Urinary bladder (tissue), 4 donors: ENCODE data around the gene ZNF492. TPM values are rescaled to one million over a fixed set of nuclear protein-coding genes. Genes with fewer than 3 reads are reported as not detected.
"Not testable (repeated sequence)": the region's sequence is repeated elsewhere in the genome, so short reads cannot be mapped to it uniquely, and the experiment has no call there.

ENCODE experiments used
- DNase-seq: peaks from one replicate; pipeline ENCODE4 v3.0.0-alpha.2; 2015; ENCODE audit errors: extremely low spot score
- H3K27ac ChIP-seq: one replicate; pipeline ENCODE4 v1.5.1; 2013; ENCODE audit warnings: low read depth, mild to moderate bottlenecking, moderate library complexity
- H3K36me3 ChIP-seq: one replicate; pipeline ENCODE4 v1.6.1; 2013; ENCODE audit warnings: mild to moderate bottlenecking, moderate library complexity; ENCODE audit not compliant: insufficient read depth
- H3K4me1 ChIP-seq: one replicate; pipeline ENCODE4 v1.6.1; 2013; ENCODE audit warnings: mild to moderate bottlenecking, moderate library complexity; ENCODE audit not compliant: insufficient read depth
- H3K4me3 ChIP-seq: one replicate; pipeline ENCODE4 v1.5.1; 2013; ENCODE audit warnings: low read depth, low read length
- WGBS: extraction: QIAGEN DNeasy Blood & Tissue Kit; methylation state at CpG from one replicate; pipeline ENCODE4 v1.1.7; 2013; 5-methylcytosine and 5-hydroxymethylcytosine counted together
- polyA plus RNA-seq: library from polyadenylated mRNA; stranded (reverse); fragments of 200-250 nt; gene quantifications from one replicate; pipeline ENCODE4 v1.2.3, GENCODE V29; 2013
- total RNA-seq: library from RNA; depleted of rRNA; stranded (reverse); fragments of >200 nt; gene quantifications from one replicate; pipeline ENCODE4 v1.2.3, GENCODE V29; 2014
- donor health status: healthy with polysubstance abuse.
- donor health status: healthy.

The ZNF492 gene
- total and polyA plus RNA-seq, 2 donors = 0.23 to 4.1 TPM

- H3K4me1 ChIP-seq = no peaks in the 10 kb centered on the region
- no peak for DNase-seq
- no peak overlapping the region for H3K27ac ChIP-seq
- H3K4me3 ChIP-seq = no peak overlapping the region
- no peaks in the 10 kb centered on the region for H3K36me3 ChIP-seq
- 74% methylated on average over 18 of the region's 18 CpGs for whole genome bisulfite sequencing
These were observed 26.3 kb upstream of the ZNF492 start for GRCh38 chr19:22607653-22608430.

- no peak for DNase-seq
- 79% methylated on average over 7 of the region's 7 CpGs for WGBS
- no peaks in the 10 kb centered on the region for H3K36me3 ChIP-seq
- H3K4me3 ChIP-seq = no peak overlapping the region
- H3K27ac ChIP-seq = no peak overlapping the region
- H3K4me1 ChIP-seq = no peaks in the 10 kb centered on the region
These were observed 25.7 kb upstream of the ZNF492 start for GRCh38 chr19:22608441-22608840.

GRCh38 chr19:22609630-22610029, 24.5 kb upstream of the ZNF492 start:
- no peaks in the 10 kb centered on the region for H3K4me1 ChIP-seq
- H3K4me3 ChIP-seq = no peak overlapping the region
- no peaks in the 10 kb centered on the region for H3K36me3 ChIP-seq
- no peak overlapping the region for H3K27ac ChIP-seq
- WGBS = 71% methylated on average over 4 of the region's 4 CpGs
- no peak for DNase-seq

GRCh38 chr19:22610121-22610520, 24.0 kb upstream of the ZNF492 start:
- Histone ChIP-seq H3K27ac (no peak overlapping the region), H3K36me3 (no peaks in the 10 kb centered on the region), H3K4me3 (no peak overlapping the region), H3K4me1 (no peaks in the 10 kb centered on the region)
- WGBS = 74% methylated on average over 2 of the region's 2 CpGs
- no peak for DNase-seq

- no peak overlapping the region for H3K4me3 ChIP-seq
- no peak for DNase-seq
- H3K36me3 ChIP-seq = no peaks in the 10 kb centered on the region
- WGBS = 51% methylated on average over 1 of the region's 1 CpG
- no peaks in the 10 kb centered on the region for H3K4me1 ChIP-seq
- no peak overlapping the region for H3K27ac ChIP-seq
These were observed 21.8 kb upstream of the ZNF492 start for GRCh38 chr19:22612316-22612715.

GRCh38 chr19:22616659-22617058, 17.5 kb upstream of the ZNF492 start:
- H3K36me3 ChIP-seq = no peaks in the 10 kb centered on the region
- DNase-seq = no peak
- H3K27ac ChIP-seq = no peak overlapping the region
- H3K4me1 ChIP-seq = no peaks in the 10 kb centered on the region
- 95% methylated on average over 12 of the region's 12 CpGs for WGBS
- H3K4me3 ChIP-seq = no peak overlapping the region

GRCh38 chr19:22617181-22617580, 16.9 kb upstream of the ZNF492 start:
- not testable (repeated sequence) for H3K27ac ChIP-seq, H3K4me1 ChIP-seq, H3K36me3 ChIP-seq, H3K4me3 ChIP-seq, DNase-seq
- 85% methylated on average over 7 of the region's 7 CpGs for WGBS

GRCh38 chr19:22617614-22618320, 16.4 kb upstream of the ZNF492 start:
- Histone ChIP-seq H3K36me3 (no peaks in the 10 kb centered on the region), H3K4me3 (no peak overlapping the region), H3K4me1 (no peaks in the 10 kb centered on the region), H3K27ac (no peak overlapping the region)
- no peak for DNase-seq
- 24% methylated on average over 44 of the region's 44 CpGs for WGBS

- no peak overlapping the region for H3K4me3 ChIP-seq
- H3K27ac ChIP-seq = no peak overlapping the region
- DNase-seq = no peak
- H3K4me1 ChIP-seq = no peaks in the 10 kb centered on the region
- no peaks in the 10 kb centered on the region for H3K36me3 ChIP-seq
- 60% methylated on average over 4 of the region's 4 CpGs for WGBS
These were observed 14.8 kb upstream of the ZNF492 start for GRCh38 chr19:22619371-22619770.

GRCh38 chr19:22619932-22620331, 14.2 kb upstream of the ZNF492 start:
- H3K27ac ChIP-seq = no peak overlapping the region
- no peak for DNase-seq
- no peak overlapping the region for H3K4me3 ChIP-seq
- no peaks in the 10 kb centered on the region for H3K36me3 ChIP-seq
- H3K4me1 ChIP-seq = no peaks in the 10 kb centered on the region
- WGBS = 83% methylated on average over 3 of the region's 3 CpGs

GRCh38 chr19:22620401-22620800, 13.7 kb upstream of the ZNF492 start:
- no peak overlapping the region for H3K4me3 ChIP-seq
- H3K27ac ChIP-seq = no peak overlapping the region
- no peaks in the 10 kb centered on the region for H3K36me3 ChIP-seq
- no peaks in the 10 kb centered on the region for H3K4me1 ChIP-seq
- 95% methylated on average over 6 of the region's 6 CpGs for WGBS
- DNase-seq = no peak

- Histone ChIP-seq H3K4me3 (no peak overlapping the region), H3K4me1 (no peaks in the 10 kb centered on the region), H3K36me3 (no peaks in the 10 kb centered on the region), H3K27ac (no peak overlapping the region)
- 94% methylated on average over 1 of the region's 1 CpG for WGBS
- DNase-seq = no peak
These were observed 13.2 kb upstream of the ZNF492 start for GRCh38 chr19:22620912-22621311.

- WGBS = 67% methylated on average over 1 of the region's 1 CpG
- no peak for DNase-seq
These were observed 12.1 kb upstream of the ZNF492 start for GRCh38 chr19:22622020-22622419.

More at GRCh38 chr19:22622020-22622419, 12.1 kb upstream of the ZNF492 start:
- H3K27ac ChIP-seq = no peak overlapping the region
- no peaks in the 10 kb centered on the region for H3K36me3 ChIP-seq
- no peaks in the 10 kb centered on the region for H3K4me1 ChIP-seq
- H3K4me3 ChIP-seq = no peak overlapping the region
